RWPE1 (cell line): Measurements from ENCODE around the gene FAM221A.

Experiments
- CTCF ChIA-PET: fragments of 350-600 bp; sonication (Branson Sonifier 250); formaldehyde crosslinking; extraction: SDS; loops from one replicate; lab custom pipeline; 2021; lab: Yijun Ruan, JAX
- POLR2A ChIA-PET: fragments of 400-600 bp; formaldehyde crosslinking; extraction: SDS; loops from one replicate; lab custom pipeline; 2020; ENCODE audit warnings: antibody characterized with exemption; ENCODE audit not compliant: low non-redundant PET; lab: Yijun Ruan, JAX
- DNase-seq: peaks from one replicate; pipeline ENCODE4 v3.0.0; 2012; ENCODE audit warnings: low spot score
- H3K27ac ChIP-seq: fragments of 450-650 bp; 2 replicates; pipeline ENCODE4 v1.5.1; 2017
- TF ChIP-seq, protein P1 (sequence below): fragments of 450-650 bp; conservative IDR thresholded peaks from 2 replicates; pipeline ENCODE4 v1.5.1; 2017; ENCODE audit warnings: low read depth, mild to moderate bottlenecking

Gene FAM221A

DNA sequence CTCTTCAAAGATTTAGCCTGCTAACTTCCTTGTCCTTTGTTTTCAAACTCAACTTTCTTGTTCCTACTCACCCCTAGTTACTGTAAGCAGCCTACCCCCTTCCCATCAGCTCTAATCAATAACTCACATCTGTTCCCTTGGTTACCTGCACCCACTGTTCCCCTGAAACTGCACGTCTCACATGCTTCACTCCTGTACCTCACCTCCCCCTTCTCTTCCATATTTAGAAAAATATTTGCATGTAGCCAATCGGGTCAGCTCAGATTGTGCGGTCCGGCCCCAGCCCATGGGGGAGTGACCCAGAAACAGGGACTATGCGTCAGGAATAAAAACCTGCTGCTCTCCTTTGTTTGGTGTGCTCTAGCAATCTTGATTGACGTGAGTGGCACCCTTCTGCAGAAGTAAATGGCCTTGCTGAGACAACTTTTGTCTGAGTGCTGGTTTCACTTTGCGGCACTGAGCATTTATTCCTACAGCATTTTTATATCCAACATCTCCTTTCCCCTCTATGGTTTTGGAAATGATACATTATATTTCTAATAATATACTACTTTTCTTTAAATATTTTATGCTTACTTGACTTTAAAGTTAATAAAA is 21.1 kb upstream of the FAM221A start:
- POLR2A ChIA-PET: no interaction called here
- CTCF ChIA-PET: no interaction called here
- DNase-seq: no peak
- TF ChIP-seq, protein P1, sequence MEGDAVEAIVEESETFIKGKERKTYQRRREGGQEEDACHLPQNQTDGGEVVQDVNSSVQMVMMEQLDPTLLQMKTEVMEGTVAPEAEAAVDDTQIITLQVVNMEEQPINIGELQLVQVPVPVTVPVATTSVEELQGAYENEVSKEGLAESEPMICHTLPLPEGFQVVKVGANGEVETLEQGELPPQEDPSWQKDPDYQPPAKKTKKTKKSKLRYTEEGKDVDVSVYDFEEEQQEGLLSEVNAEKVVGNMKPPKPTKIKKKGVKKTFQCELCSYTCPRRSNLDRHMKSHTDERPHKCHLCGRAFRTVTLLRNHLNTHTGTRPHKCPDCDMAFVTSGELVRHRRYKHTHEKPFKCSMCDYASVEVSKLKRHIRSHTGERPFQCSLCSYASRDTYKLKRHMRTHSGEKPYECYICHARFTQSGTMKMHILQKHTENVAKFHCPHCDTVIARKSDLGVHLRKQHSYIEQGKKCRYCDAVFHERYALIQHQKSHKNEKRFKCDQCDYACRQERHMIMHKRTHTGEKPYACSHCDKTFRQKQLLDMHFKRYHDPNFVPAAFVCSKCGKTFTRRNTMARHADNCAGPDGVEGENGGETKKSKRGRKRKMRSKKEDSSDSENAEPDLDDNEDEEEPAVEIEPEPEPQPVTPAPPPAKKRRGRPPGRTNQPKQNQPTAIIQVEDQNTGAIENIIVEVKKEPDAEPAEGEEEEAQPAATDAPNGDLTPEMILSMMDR: no peak
- H3K27ac ChIP-seq: no peak overlapping the region

DNA sequence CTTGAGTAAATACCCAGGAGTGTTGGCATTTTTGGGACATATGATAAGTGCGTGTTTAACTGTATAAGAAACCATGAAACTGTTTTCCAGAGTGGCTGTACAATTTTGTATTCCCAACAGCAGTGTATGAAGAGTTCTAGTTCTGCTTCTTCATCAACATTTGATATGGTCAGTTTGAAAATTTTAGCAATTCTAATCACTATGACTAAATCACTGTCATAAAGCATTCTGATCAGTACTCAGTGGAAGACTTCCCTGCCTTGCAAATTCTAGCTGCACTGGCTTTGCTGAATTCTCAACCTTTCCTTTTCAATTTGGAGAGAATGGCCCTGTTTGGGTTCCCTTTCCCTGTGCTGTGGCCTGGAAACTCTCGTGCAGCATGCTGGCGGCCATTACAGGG is 18.6 kb upstream of the FAM221A start:
- TF ChIP-seq, protein P1: no peak
- no peak for DNase-seq
- ChIA-PET CTCF (no interaction called here), POLR2A (no interaction called here)
- no peak overlapping the region for H3K27ac ChIP-seq

DNA sequence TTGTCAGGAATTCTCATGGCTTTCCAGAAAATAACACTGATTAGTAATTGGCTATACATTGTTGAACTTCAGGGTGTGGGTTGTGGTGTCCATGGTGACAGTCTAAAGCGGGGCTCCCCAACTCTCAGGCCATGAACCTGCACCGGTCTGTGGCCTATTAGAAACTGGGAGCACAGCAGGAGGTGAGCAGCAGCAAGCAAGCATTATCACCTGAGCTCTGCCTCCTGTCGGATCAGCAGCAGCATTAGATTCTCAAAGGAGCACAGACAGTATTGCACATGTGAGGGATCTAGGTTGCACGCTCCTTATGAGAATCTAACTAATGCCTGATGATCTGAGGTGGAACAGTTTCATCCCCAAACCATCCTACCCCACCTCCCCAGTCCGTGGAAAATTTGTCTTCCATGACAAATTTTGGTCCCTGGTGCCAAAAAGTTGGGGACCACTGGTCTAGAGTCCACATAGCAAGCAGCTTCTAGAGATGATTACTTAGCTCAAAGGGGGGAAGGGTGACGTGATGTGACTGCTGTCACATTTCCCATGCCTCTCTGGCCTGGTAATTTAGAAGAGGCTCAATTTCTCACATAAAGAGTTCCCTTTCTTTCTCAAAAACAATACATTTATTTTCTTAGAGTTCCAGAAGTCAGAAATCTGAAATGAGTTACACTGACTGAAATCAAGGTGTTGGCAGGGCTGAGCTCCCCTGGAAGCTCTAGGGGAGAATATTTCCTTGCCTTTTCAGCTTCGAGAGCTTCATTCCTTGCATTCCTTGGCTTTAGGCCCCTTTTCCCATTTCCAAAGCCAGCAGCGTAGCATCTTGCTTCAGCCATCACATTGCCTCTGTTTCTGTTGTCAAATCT is 17.6 kb upstream of the FAM221A start:
- ChIA-PET POLR2A (no interaction called here), CTCF (interaction anchor here (0.6 to 0.7 kb wide), 2 partner anchors 17 to 53 kb away, joined by 3 read pairs; partner anchors contain the start of gene FAM221A)
- H3K27ac ChIP-seq: no peak overlapping the region
- no peak for DNase-seq
- TF ChIP-seq, protein P1: no peak

DNA sequence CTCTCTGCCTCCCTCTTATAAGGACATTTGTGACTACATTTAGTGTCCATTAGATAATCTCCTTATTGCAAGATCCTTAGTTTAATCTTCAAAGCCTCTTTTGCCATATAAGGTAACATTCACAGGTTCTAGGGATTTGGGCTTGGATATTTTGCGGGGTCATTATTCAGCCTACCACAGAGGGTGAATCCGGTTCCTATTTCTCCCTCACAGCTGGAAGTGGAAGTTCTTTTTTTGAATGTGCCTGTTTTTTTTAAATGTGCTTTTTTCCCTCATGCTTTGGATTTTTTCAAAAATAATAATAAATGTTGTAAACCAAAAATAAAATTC is 17.1 kb upstream of the FAM221A start:
- no peak overlapping the region for H3K27ac ChIP-seq
- ChIA-PET POLR2A (no interaction called here), CTCF (no interaction called here)
- TF ChIP-seq, protein P1: no peak
- no peak for DNase-seq

DNA sequence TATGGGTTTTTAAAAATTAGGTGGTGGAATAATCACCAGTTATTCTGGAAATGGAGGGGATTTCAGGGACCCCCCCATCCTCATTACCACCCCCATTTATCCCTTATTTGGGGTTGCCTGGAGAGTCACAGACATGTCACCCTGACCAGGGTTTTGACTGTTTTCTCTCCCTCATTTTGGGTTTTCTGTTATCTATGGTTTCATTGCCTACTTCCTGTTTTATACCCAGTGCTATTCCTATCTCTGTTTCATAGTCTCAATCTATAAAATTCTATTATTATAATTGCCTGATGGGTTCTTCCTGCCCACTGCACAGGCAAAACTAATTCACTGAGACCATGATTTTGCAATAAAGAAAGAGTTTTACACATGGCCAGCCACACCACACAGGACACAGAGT is 15.9 kb upstream of the FAM221A start:
- TF ChIP-seq, protein P1: no peak
- POLR2A ChIA-PET: no interaction called here
- no peak for DNase-seq
- CTCF ChIA-PET: interaction anchor here (0.7 kb wide), 1 partner anchor 67 kb away, joined by 3 read pairs; no protein-coding TSS in a partner anchor
- H3K27ac ChIP-seq: no peak overlapping the region

DNA sequence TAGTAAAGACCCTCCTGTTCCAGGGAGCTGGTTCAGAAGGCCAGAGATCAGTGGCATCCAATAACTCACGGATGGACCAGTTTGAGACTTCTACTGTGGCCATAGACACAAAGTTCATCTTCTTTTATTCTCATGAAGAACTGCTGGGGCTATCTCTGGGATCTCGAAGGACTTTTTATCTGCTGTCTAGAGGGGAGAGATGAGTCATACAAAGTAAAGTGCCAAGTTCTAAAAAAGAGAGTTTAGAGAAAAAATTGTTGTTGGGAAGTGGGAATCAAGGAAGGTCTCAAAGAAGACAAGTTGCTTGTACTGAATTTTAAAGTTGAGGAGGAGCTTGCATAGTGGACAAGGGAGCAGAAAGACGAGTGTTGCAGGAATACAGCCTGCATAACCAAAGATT is 8.0 kb upstream of the FAM221A start:
- POLR2A ChIA-PET: no interaction called here
- no peak for DNase-seq
- no peak overlapping the region for H3K27ac ChIP-seq
- TF ChIP-seq, protein P1: no peak
- CTCF ChIA-PET: no interaction called here
